Large intestine (tissue), 3 donors: ENCODE results near the gene SYNDIG1. TPM values are rescaled to one million over a fixed set of nuclear protein-coding genes. Genes with fewer than 3 reads are reported as not detected.

ENCODE experiments used
- DNase-seq, 2 donors: peaks; one replicate each; pipeline versions ENCODE4 v3.0.0 to v3.0.0-alpha.2; 2013
- H3K27ac ChIP-seq: one replicate; pipeline ENCODE4 v1.5.1; 2013; ENCODE audit warnings: low read length
- H3K27me3 ChIP-seq: 2 replicates; pipeline ENCODE4 v1.6.1; 2013; ENCODE audit warnings: low read length; ENCODE audit not compliant: control insufficient read depth, insufficient read depth
- H3K36me3 ChIP-seq: 2 replicates; pipeline ENCODE4 v1.6.1; 2013; ENCODE audit warnings: low read length; ENCODE audit not compliant: control insufficient read depth, insufficient read depth
- H3K4me1 ChIP-seq: one replicate; pipeline ENCODE4 v1.6.1; 2013; ENCODE audit warnings: low read length; ENCODE audit not compliant: control insufficient read depth, insufficient read depth
- H3K4me3 ChIP-seq: one replicate; pipeline ENCODE4 v1.5.1; 2013; ENCODE audit warnings: low read length
- H3K9me3 ChIP-seq: one replicate; pipeline ENCODE4 v1.6.1; 2013; ENCODE audit warnings: mild to moderate bottlenecking, low read depth, low read length, moderate library complexity; ENCODE audit not compliant: control insufficient read depth
- WGBS: methylation state at CpG from one replicate; pipeline ENCODE4 v1.1.5; 2013; ENCODE audit warnings: low lambda C conversion rate; ENCODE audit not compliant: insufficient coverage; 5-methylcytosine and 5-hydroxymethylcytosine counted together
- polyA plus RNA-seq: library from polyadenylated mRNA; unstranded; fragments of 120-200 nt; gene quantifications from one replicate; pipeline ENCODE4 v1.2.1, GENCODE V29; 2013

The SYNDIG1 gene
- polyA plus RNA-seq, 1 donor, result 2.0 TPM

- no peak for DNase-seq
- no peaks in the 10 kb centered on the region for H3K27me3 ChIP-seq
- no peaks in the 10 kb centered on the region for H3K36me3 ChIP-seq
- H3K9me3 ChIP-seq, result no peaks in the 10 kb centered on the region
- H3K4me1 ChIP-seq, result no peaks in the 10 kb centered on the region
- WGBS, result no CpG with 5 or more reads among the region's 10 CpGs
- no peak overlapping the region for H3K4me3 ChIP-seq
- H3K27ac ChIP-seq, result no peak overlapping the region
Measured at GRCh38 chr20:24577271-24577909, 108.0 kb downstream of the SYNDIG1 start.

GRCh38 chr20:24578567-24579415 is 109.4 kb downstream of the SYNDIG1 start:
- DNase-seq, result no peak
- Histone ChIP-seq H3K4me1 (no peaks in the 10 kb centered on the region), H3K27me3 (no peaks in the 10 kb centered on the region), H3K9me3 (no peaks in the 10 kb centered on the region), H3K27ac (no peak overlapping the region), H3K36me3 (no peaks in the 10 kb centered on the region), H3K4me3 (no peak overlapping the region)
- no CpG with 5 or more reads among the region's 19 CpGs for WGBS

DNA sequence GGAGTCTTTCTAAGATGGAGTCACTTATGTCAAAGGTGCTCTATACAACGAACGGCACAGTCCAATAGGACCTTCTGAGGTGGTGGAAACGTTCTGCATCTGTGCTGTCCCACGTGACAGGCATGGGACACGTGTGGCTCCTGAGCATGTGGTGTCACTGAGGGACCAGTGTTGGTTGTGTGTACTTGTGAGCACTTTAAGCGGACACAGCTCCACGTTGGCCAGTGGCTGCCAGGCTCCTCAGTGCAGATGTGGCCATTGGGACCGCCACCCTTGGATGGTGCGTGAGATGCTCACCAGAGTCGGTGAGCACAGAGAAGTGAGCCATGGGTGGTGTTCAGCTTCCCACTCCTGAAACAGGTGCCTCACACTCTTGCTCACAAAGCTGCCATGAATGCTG is 110.0 kb downstream of the SYNDIG1 start:
- no peak overlapping the region for H3K4me3 ChIP-seq
- H3K9me3 ChIP-seq, result no peaks in the 10 kb centered on the region
- WGBS, result no CpG with 5 or more reads among the region's 10 CpGs
- no peaks in the 10 kb centered on the region for H3K27me3 ChIP-seq
- no peak overlapping the region for H3K27ac ChIP-seq
- no peaks in the 10 kb centered on the region for H3K4me1 ChIP-seq
- no peaks in the 10 kb centered on the region for H3K36me3 ChIP-seq
- no peak for DNase-seq

GRCh38 chr20:24580006-24580405 is 110.6 kb downstream of the SYNDIG1 start:
- WGBS, result no CpG with 5 or more reads among the region's 8 CpGs
- Histone ChIP-seq H3K4me3 (no peak overlapping the region), H3K9me3 (no peaks in the 10 kb centered on the region), H3K36me3 (no peaks in the 10 kb centered on the region), H3K27me3 (no peaks in the 10 kb centered on the region), H3K27ac (no peak overlapping the region), H3K4me1 (no peaks in the 10 kb centered on the region)
- no peak for DNase-seq

DNA sequence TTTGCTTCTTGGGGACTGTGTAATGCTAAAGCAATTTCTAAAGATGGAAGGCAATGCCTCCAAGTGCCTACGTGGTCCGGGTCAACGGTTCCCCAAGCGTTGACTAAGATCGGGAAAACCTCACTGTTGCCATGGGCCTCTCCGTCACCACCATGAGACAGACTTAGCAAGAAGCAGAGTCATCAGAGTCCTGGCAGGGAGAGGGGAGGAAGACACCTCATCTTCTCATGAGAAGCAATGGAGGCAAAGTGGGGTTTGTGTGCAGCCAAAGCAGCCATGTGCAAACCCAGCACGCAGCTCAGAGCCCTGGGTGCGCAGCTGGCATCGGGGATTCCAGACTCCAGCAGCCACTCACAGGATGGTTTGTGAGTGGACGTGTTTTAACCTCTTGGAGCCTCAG is 111.4 kb downstream of the SYNDIG1 start:
- WGBS, result 100% methylated on average over 1 of the region's 10 CpGs
- H3K4me3 ChIP-seq, result no peak overlapping the region
- H3K9me3 ChIP-seq, result no peaks in the 10 kb centered on the region
- H3K27me3 ChIP-seq, result no peaks in the 10 kb centered on the region
- no peaks in the 10 kb centered on the region for H3K4me1 ChIP-seq
- no peaks in the 10 kb centered on the region for H3K36me3 ChIP-seq
- no peak overlapping the region for H3K27ac ChIP-seq
- no peak for DNase-seq

GRCh38 chr20:24581443-24582170 is 112.2 kb downstream of the SYNDIG1 start:
- Histone ChIP-seq H3K4me3 (no peak overlapping the region), H3K36me3 (no peaks in the 10 kb centered on the region), H3K9me3 (no peaks in the 10 kb centered on the region), H3K4me1 (no peaks in the 10 kb centered on the region), H3K27ac (no peak overlapping the region), H3K27me3 (no peaks in the 10 kb centered on the region)
- no peak for DNase-seq
- 80% methylated on average over 1 of the region's 13 CpGs for WGBS

DNA sequence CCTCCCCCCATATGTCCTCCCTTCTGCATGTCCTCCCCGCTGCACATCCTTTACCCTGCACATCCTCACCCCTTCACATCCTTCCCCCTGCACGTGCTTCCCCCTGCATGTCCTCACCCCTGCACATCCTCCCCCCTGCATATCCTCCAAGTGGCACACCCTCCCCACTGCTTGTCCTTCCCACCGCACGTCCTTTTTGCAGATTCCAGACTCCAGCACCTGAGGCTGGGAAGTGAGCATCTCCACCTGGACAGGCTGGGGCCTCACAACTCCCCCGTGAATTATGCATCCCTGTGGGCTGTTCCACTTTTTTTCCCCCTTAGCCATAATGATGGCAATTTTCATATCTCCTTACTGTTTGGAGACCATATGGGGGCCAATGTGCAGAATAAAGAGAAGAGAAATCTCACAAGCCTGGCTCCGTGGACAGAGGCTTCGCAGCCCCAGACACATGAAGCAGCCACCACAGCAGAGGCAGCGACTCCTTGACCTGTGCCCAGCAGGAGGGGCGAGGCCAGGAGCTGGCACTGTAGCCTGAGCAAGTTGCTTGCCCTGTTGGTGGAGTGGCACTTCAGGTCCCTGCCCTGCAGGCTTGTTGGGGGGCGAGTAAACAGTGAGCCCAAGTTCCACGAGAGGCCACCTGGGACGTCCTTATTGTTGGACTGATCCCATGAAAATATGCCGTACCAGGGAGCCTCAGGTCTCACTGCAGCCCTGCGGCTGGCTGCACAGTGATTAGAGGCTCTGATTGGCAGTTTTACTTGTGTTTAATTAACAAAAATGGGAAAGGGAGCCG is 113.1 kb downstream of the SYNDIG1 start:
- no peaks in the 10 kb centered on the region for H3K9me3 ChIP-seq
- no peaks in the 10 kb centered on the region for H3K27me3 ChIP-seq
- H3K27ac ChIP-seq, result no peak overlapping the region
- 92% methylated on average over 4 of the region's 15 CpGs for WGBS
- H3K4me3 ChIP-seq, result no peak overlapping the region
- H3K36me3 ChIP-seq, result no peaks in the 10 kb centered on the region
- no peaks in the 10 kb centered on the region for H3K4me1 ChIP-seq
- no peak for DNase-seq

- Histone ChIP-seq H3K4me3 (no peak overlapping the region), H3K27ac (no peak overlapping the region), H3K4me1 (no peaks in the 10 kb centered on the region), H3K9me3 (no peaks in the 10 kb centered on the region), H3K36me3 (no peaks in the 10 kb centered on the region), H3K27me3 (no peaks in the 10 kb centered on the region)
- no CpG with 5 or more reads among the region's 13 CpGs for WGBS
- DNase-seq, result no peak
Measured at GRCh38 chr20:24583169-24583792, 113.9 kb downstream of the SYNDIG1 start.

DNA sequence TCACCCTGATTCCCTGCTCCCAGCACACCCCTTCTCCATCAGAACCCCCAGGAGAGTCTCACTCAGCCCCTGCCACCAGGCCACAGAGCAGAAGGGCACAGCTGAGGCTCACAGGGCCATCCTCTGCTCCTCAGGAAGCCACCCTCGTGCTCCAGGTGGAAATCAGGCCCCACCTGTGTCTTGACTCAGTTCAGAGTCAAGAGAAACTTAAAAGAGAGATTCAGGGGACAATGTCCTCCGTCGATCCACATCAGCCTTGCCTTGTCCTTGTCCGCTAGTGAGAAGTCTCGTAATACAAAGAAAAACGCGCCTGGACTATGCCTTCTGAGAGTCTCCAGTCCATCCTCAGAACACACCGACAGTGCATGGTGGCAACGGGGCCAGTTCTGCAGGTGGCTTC is 114.6 kb downstream of the SYNDIG1 start:
- Histone ChIP-seq H3K27me3 (no peaks in the 10 kb centered on the region), H3K4me3 (no peak overlapping the region), H3K27ac (no peak overlapping the region), H3K4me1 (no peaks in the 10 kb centered on the region), H3K9me3 (no peaks in the 10 kb centered on the region), H3K36me3 (no peaks in the 10 kb centered on the region)
- WGBS, result no CpG with 5 or more reads among the region's 9 CpGs
- DNase-seq, result no peak
